Measurements from ENCODE around the gene MMP15.
"Not testable (repeated sequence)": the region's sequence is repeated elsewhere in the genome, so short reads cannot be mapped to it uniquely, and the experiment has no call there.

Gene MMP15

GRCh38 chr16:57997176-57997527 lies 28.4 kb upstream of the MMP15 start:
- DNase-seq = no peak

- no peak for DNase-seq
Measured at GRCh38 chr16:57997528-57998265, 27.9 kb upstream of the MMP15 start.

- no peak for DNase-seq
Measured at GRCh38 chr16:57998486-57998885, 27.1 kb upstream of the MMP15 start.

- no peak for DNase-seq
Measured at GRCh38 chr16:57998992-57999365, 26.6 kb upstream of the MMP15 start.

GRCh38 chr16:57999366-57999970 lies 26.1 kb upstream of the MMP15 start:
- DNase-seq = no peak

- DNase-seq = no peak
Measured at GRCh38 chr16:57999971-58000705, 25.4 kb upstream of the MMP15 start, which contains the start of gene ZNF319. Gene ZNF319, minus strand, starts transcription at chr16:58000672. Its CDS starts 2,407 bp downstream, at chr16:57998265.

GRCh38 chr16:58000706-58001676 lies 24.6 kb upstream of the MMP15 start, which contains the start of gene USB1:
Gene USB1, plus strand, starts transcription at chr16:58001407. Its CDS starts 77 bp downstream, at chr16:58001484.
- DNase-seq = peak; percentile 65

- no peak for DNase-seq
Measured at GRCh38 chr16:58001781-58002415, 23.7 kb upstream of the MMP15 start.

GRCh38 chr16:58002416-58002800 lies 23.1 kb upstream of the MMP15 start:
- no peak for DNase-seq

GRCh38 chr16:58002936-58003335 lies 22.6 kb upstream of the MMP15 start:
- no peak for DNase-seq

- DNase-seq = not testable (repeated sequence)
Measured at GRCh38 chr16:58004736-58005135, 20.8 kb upstream of the MMP15 start.

GRCh38 chr16:58009856-58010416 lies 15.6 kb upstream of the MMP15 start:
- DNase-seq = no peak

- no peak for DNase-seq
Measured at GRCh38 chr16:58010886-58011285, 14.7 kb upstream of the MMP15 start.

GRCh38 chr16:58011652-58012051 lies 13.9 kb upstream of the MMP15 start:
- DNase-seq = no peak

- no peak for DNase-seq
Measured at GRCh38 chr16:58012481-58012880, 13.1 kb upstream of the MMP15 start.

- no peak for DNase-seq
Measured at GRCh38 chr16:58013201-58013956, 12.2 kb upstream of the MMP15 start.

GRCh38 chr16:58016840-58017446 lies 8.6 kb upstream of the MMP15 start:
- no peak for DNase-seq

GRCh38 chr16:58018803-58019202 lies 6.8 kb upstream of the MMP15 start:
- no peak for DNase-seq

- DNase-seq = no peak
Measured at GRCh38 chr16:58019866-58020538, 5.6 kb upstream of the MMP15 start.
